Left ventricle myocardium superior (tissue), 1 donor: ENCODE results near the gene OR51G1. TPM values are rescaled to one million over a fixed set of nuclear protein-coding genes. Genes with fewer than 3 reads are reported as not detected.
"Not testable (repeated sequence)": the region's sequence is repeated elsewhere in the genome, so short reads cannot be mapped to it uniquely, and the experiment has no call there.

ENCODE experiments used
- ATAC-seq: fragments of 200-7000 bp; cut with Tn5 transposase; one replicate; pipeline ENCODE4 v1.9.1; 2020; ENCODE audit warnings: mild to moderate bottlenecking, moderate library complexity
- DNase-seq: peaks from one replicate; pipeline ENCODE4 v3.0.0-alpha.2; 2020
- intact Hi-C: fragments of 100-400 bp; cut with micrococcal nuclease; formaldehyde crosslinking; loops from one replicate; pipeline ENCODE4 v1.11.0; 2022
- long read RNA-seq: library from polyadenylated mRNA; unstranded; transcript quantifications from one replicate; pipeline ENCODE4 v2.0.0, GENCODE V29; 2021
- total RNA-seq: library from RNA; stranded (reverse); fragmentation: NEBNext Ultra II Directional; extraction: Animal tissue kit (Norgen Biotek cat#: 25700); gene quantifications from one replicate; pipeline ENCODE4 v1.2.1, GENCODE V29; 2021
- donor health status: DM: no; HTN: yes; CAD: no; lungs with severe emphysema.

OR51G1 gene
- not detected for total RNA-seq
- long read RNA-seq = 0 reads

GRCh38 chr11:4924239-4924638 is at the start of gene OR51G1:
TSS of gene OR51G1 (minus strand) at chr11:4924339. CDS start at chr11:4924339, 0 bp downstream.
- DNase-seq (no peak), ATAC-seq (no peak)
- intact Hi-C loops = no loop called here

GRCh38 chr11:4962816-4963215 is 38.7 kb upstream of the OR51G1 start:
- intact Hi-C loops = no loop called here
- DNase-seq = no peak
- ATAC-seq = no peak

GRCh38 chr11:4960877-4961276 is 36.7 kb upstream of the OR51G1 start:
- DNase-seq = no peak
- intact Hi-C loops = no loop called here
- no peak for ATAC-seq

- intact Hi-C loops = no loop called here
- no peak for DNase-seq
- no peak for ATAC-seq
These were observed 33.3 kb upstream of the OR51G1 start for GRCh38 chr11:4957396-4957795.

- DNase-seq, ATAC-seq: not testable (repeated sequence)
These were observed 31.5 kb upstream of the OR51G1 start, which contains the start of gene OR51A2 for GRCh38 chr11:4955613-4956012. TSS of gene OR51A2 (minus strand) at chr11:4955713. CDS start at chr11:4955713, 0 bp downstream.

GRCh38 chr11:4947505-4947904 is 23.4 kb upstream of the OR51G1 start, which contains the start of gene OR51A4:
TSS of gene OR51A4 (minus strand) at chr11:4947605. CDS start at chr11:4947100, 505 bp downstream.
- intact Hi-C loops = no loop called here
- ATAC-seq (no peak), DNase-seq (no peak)

More at GRCh38 chr11:4955613-4956012, 31.5 kb upstream of the OR51G1 start, which contains the start of gene OR51A2:
- intact Hi-C loops = not testable (repeated sequence)

- no peak for DNase-seq
- no peak for ATAC-seq
- intact Hi-C loops = no loop called here
These were observed 12.6 kb upstream of the OR51G1 start for GRCh38 chr11:4936745-4937144.

GRCh38 chr11:4932751-4933150 is 8.6 kb upstream of the OR51G1 start:
- DNase-seq (no peak), ATAC-seq (no peak)
- intact Hi-C loops = no loop called here

- intact Hi-C loops = no loop called here
- DNase-seq (no peak), ATAC-seq (no peak)
These were observed 2.5 kb upstream of the OR51G1 start for GRCh38 chr11:4926608-4927007.

GRCh38 chr11:4922304-4922703 is 1.8 kb downstream of the OR51G1 start:
- ATAC-seq = no peak
- no peak for DNase-seq
- intact Hi-C loops = no loop called here

GRCh38 chr11:4921796-4922195 is 2.3 kb downstream of the OR51G1 start:
- ATAC-seq (no peak), DNase-seq (no peak)
- intact Hi-C loops = no loop called here

- DNase-seq (no peak), ATAC-seq (no peak)
- intact Hi-C loops = no loop called here
These were observed 4.9 kb downstream of the OR51G1 start, which contains the start of gene OR51G2 for GRCh38 chr11:4919250-4919649. TSS of gene OR51G2 (minus strand) at chr11:4919350. CDS start at chr11:4915663, 3,687 bp downstream.

GRCh38 chr11:4916581-4916980 is 7.6 kb downstream of the OR51G1 start:
- no peak for ATAC-seq
- no peak for DNase-seq
- intact Hi-C loops = no loop called here

- intact Hi-C loops = no loop called here
- ATAC-seq (no peak), DNase-seq (no peak)
These were observed 20.7 kb downstream of the OR51G1 start, which contains the start of gene OR51A7 for GRCh38 chr11:4903484-4903883. TSS of gene OR51A7 (plus strand) at chr11:4903783. CDS start at chr11:4907370, 3,587 bp downstream.

- no peak for ATAC-seq
- intact Hi-C loops = no loop called here
- DNase-seq = no peak
These were observed 32.0 kb downstream of the OR51G1 start for GRCh38 chr11:4891996-4892640.

- DNase-seq (no peak), ATAC-seq (no peak)
- intact Hi-C loops = no loop called here
These were observed 33.9 kb downstream of the OR51G1 start for GRCh38 chr11:4890279-4890678.

GRCh38 chr11:4887591-4887990 is 36.5 kb downstream of the OR51G1 start:
- DNase-seq (no peak), ATAC-seq (no peak)
- intact Hi-C loops = no loop called here

- ATAC-seq (no peak), DNase-seq (no peak)
- intact Hi-C loops = no loop called here
These were observed 38.0 kb downstream of the OR51G1 start for GRCh38 chr11:4886186-4886585.

GRCh38 chr11:4884361-4884760 is 39.8 kb downstream of the OR51G1 start:
- no peak for ATAC-seq

GRCh38 chr11:4882543-4882942 is 41.6 kb downstream of the OR51G1 start:
- ATAC-seq (no peak), DNase-seq (no peak)
- intact Hi-C loops = no loop called here

More at GRCh38 chr11:4884361-4884760, 39.8 kb downstream of the OR51G1 start:
- intact Hi-C loops = no loop called here
- DNase-seq = no peak
